Esophagus muscularis mucosa (tissue), 4 donors: ENCODE results near the gene MFF. TPM values are rescaled to one million over a fixed set of nuclear protein-coding genes. Genes with fewer than 3 reads are reported as not detected.

Source experiments
- DNase-seq: peaks from one replicate; pipeline ENCODE4 v3.0.0-alpha.2; 2017; ENCODE audit errors: extremely low spot score
- H3K27ac ChIP-seq, 4 donors: fragments of 200-600 bp; sonication (generic); replicated peaks in 1 of 4; 1 replicate in 3 of 4; 2 replicates in 1 of 4; pipeline ENCODE4 v1.5.1; 2016 to 2019; ENCODE audit warnings: mild to moderate bottlenecking in 1 of 4
- H3K27me3 ChIP-seq, 4 donors: fragments of 200-600 bp; sonication (generic); one replicate each; pipeline versions ENCODE4 v1.5.1 to v1.6.0; 2016 to 2019
- H3K36me3 ChIP-seq, 4 donors: fragments of 200-600 bp; sonication (generic); one replicate each; pipeline ENCODE4 v1.5.1; 2016 to 2019
- H3K4me1 ChIP-seq, 4 donors: fragments of 200-600 bp; sonication (generic); one replicate each; pipeline ENCODE4 v1.5.1; 2016 to 2019
- H3K4me3 ChIP-seq, 4 donors: fragments of 200-600 bp; sonication (generic); 1 replicate in 2 of 4; 2 replicates in 2 of 4; pipeline ENCODE4 v1.5.1; 2016 to 2019; ENCODE audit warnings: mild to moderate bottlenecking in 4 of 4, moderate library complexity in 1 of 4
- H3K9me3 ChIP-seq, 4 donors: fragments of 200-600 bp; sonication (generic); 1 replicate in 3 of 4; 2 replicates in 1 of 4; pipeline ENCODE4 v1.5.1; 2016 to 2019
- CTCF ChIP-seq, 3 experiments: fragments of 200-600 bp in 2 of 3; fragments of 450-650 bp in 1 of 3; sonication (generic) in 2 of 3; IDR thresholded peaks; one replicate each; pipeline ENCODE4 v1.5.1; 2017 to 2019; ENCODE audit warnings: antibody characterized with exemption in 3 of 3, mild to moderate bottlenecking in 2 of 3, moderate library complexity in 1 of 3
- EP300 ChIP-seq: sonication (generic); formaldehyde crosslinking; IDR thresholded peaks from one replicate; pipeline ENCODE4 v1.6.1; 2017; ENCODE audit warnings: antibody characterized with exemption
- POLR2A ChIP-seq: fragments of 450-650 bp; IDR thresholded peaks from one replicate; pipeline ENCODE4 v1.6.1; 2017; ENCODE audit warnings: antibody characterized with exemption, moderate library complexity, mild to moderate bottlenecking, low read depth
- POLR2AphosphoS5 ChIP-seq, 2 donors: sonication (generic); formaldehyde crosslinking; IDR thresholded peaks; one replicate each; pipeline ENCODE4 v1.6.1; 2017; ENCODE audit warnings: antibody characterized with exemption in 2 of 2
- WGBS: methylation state at CpG from one replicate; pipeline ENCODE4 v1.1.5; 2018; 5-methylcytosine and 5-hydroxymethylcytosine counted together
- intact Hi-C: fragments of 100-400 bp; cut with DNase I; formaldehyde crosslinking; loops from one replicate; pipeline ENCODE4 v1.15.1; 2023
- total RNA-seq, 4 donors: library from RNA; depleted of rRNA; stranded (reverse); fragments of >200 nt; gene quantifications; one replicate each; pipeline versions ENCODE4 v1.1.0 to v1.2.1, GENCODE V29; 2016

The MFF gene
- 100 to 1,000 TPM; 117 to 135 (median 125) TPM for total RNA-seq

DNA sequence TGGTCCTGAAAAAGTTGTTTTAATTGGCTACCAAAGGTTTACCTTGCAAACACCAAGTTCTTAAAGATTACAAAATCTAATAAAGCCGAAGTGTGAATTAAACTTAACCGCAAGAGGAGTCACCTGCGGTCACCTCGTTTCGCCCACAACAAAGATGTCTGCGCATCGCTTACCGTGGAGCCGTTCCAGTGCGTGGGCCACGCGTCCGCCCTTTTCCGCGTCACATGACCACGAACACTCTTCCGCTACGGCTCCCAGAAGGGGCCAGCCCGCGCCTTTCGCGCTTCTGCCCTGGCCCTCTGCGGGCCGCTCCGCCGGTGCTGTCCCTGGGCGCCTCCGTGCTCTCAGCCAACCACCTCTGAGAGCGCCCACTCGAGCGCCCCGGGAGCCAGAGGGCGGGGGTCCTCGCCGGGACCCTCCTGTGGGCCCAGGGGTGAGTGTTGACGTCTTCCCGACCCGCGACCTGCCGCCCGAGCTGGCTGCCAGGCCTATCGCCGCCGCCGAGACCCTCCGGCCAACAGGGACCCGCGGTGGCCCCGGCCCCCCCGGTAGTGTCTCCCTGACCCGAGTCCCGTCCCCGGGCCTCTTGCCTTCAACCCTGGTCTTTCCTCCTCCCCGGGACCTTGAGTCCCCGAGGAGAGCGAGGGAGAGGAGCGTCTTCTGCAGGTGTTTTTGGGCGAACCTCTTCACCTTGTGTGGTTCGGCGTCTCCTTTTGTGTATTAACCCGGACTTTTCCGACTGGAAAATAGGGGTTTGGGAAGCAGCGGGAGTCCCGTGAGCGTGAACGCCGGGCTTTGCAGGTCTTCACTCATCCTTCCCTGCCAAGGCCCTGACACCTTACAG, at the start of gene MFF:
TSS of gene MFF (plus strand) at position 257 of the 844 bp plus-strand sequence. CDS start 5,415 bp downstream, outside the sequence.
- peak; percentile 98 for DNase-seq
- Histone ChIP-seq H3K9me3 (no peaks in the 10 kb centered on the region), H3K36me3 (no peaks in the 10 kb centered on the region), H3K27ac (peak within 1 kb of the TSS; percentile 87 to 97 (median 92)), H3K27me3 (no peaks in the 10 kb centered on the region), H3K4me1 (peaks cover 19 to 33% (median 23%) of the 10 kb centered on the region in 4 donors), H3K4me3 (peak within 1 kb of the TSS; percentile 86 to 98 (median 93))
- WGBS = 0% methylated on average over 19 of the region's 67 CpGs
- TF ChIP-seq POLR2A = peak; percentile 60
- peak; percentile 95 to 97 for TF ChIP-seq POLR2AphosphoS5 (IDR thresholded peaks at IDR 0.05)
- TF ChIP-seq CTCF (IDR thresholded peaks at IDR 0.05) = peak; percentile 3 to 15 (median 12)
- TF ChIP-seq EP300 = no peak
- intact Hi-C loops = no loop called here

DNA sequence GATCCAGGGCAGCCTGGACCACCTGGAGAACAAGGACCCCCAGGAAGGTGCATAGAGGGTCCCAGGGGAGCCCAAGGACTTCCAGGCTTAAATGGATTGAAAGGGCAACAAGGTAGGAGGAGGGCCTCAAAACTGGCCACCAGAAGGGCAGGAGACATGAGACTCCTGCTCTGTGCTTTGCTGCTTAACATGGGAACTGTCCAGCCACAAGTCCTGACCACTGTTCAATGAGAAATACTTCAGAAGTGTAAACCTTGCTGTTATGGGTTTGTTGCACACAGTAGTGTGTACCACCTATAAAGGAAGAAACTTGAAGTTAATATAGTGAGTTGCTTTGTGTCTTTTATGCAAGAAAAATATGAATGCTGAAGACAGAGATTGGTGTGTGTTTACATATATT, 44.2 kb upstream of the MFF start:
- Histone ChIP-seq H3K4me1 (no peaks in the 10 kb centered on the region), H3K9me3 (no peaks in the 10 kb centered on the region), H3K4me3 (no peak overlapping the region), H3K27ac (no peak overlapping the region), H3K27me3 (no peaks in the 10 kb centered on the region), H3K36me3 (peaks cover 0 to 5% (median 0%) of the 10 kb centered on the region in 4 donors)
- no peak for DNase-seq
- intact Hi-C loops = no loop called here
- TF ChIP-seq POLR2A = no peak
- no peak for TF ChIP-seq POLR2AphosphoS5 (IDR thresholded peaks at IDR 0.05)
- TF ChIP-seq EP300 = no peak
- TF ChIP-seq CTCF (IDR thresholded peaks at IDR 0.05) = no peak

DNA sequence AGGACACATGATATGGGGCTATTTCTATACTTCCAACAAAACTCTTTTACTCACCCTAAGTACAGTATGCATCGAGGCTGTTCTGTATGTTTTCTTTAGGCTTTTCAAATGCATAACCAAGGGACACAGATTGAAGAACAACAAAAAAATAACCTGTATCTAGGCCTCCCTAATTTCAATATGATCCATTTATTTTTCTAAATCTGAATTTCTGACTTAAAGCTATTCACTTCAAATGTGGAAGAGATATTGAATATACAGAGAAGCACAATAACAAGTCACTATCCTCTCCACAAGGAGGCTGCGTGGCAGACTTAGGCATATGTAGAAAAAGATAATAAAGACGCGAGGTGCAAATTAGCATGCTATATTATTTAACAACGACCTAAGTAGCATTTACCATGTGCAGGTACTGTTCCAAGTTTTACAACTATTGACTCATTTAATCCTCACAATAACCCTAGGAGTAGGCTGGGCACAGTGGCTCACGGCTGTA, 39.3 kb upstream of the MFF start:
- 89% methylated on average over 6 of the region's 6 CpGs for WGBS
- no peak for DNase-seq
- Histone ChIP-seq H3K4me3 (no peak overlapping the region), H3K27me3 (no peaks in the 10 kb centered on the region), H3K36me3 (peaks cover 0 to 5% (median 0%) of the 10 kb centered on the region in 4 donors), H3K4me1 (no peaks in the 10 kb centered on the region), H3K9me3 (no peaks in the 10 kb centered on the region), H3K27ac (no peak overlapping the region)
- TF ChIP-seq POLR2AphosphoS5 (IDR thresholded peaks at IDR 0.05) (no peak), CTCF (IDR thresholded peaks at IDR 0.05) (no peak), EP300 (no peak), POLR2A (no peak)
- intact Hi-C loops = no loop called here

DNA sequence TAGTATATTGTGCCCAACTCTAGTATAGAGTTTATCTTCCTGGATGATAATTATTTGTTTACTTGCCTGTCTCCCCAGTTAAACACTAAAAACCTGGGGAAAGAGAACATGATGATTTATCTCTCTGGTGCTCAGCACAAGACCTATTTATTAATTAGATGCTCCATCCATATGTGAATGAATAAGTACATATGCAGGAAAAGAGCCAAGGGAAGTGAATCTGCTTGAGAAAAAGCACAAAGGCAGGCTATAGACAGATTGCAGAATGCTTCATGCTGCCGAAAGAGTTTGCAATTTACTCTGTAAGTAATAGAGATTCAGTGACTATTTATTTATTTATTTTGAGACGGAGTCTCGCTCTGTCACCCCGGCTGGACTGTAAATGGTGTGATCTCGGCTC, 37.3 kb upstream of the MFF start:
- Histone ChIP-seq H3K36me3 (peaks cover 0 to under 1% (median 0%) of the 10 kb centered on the region in 4 donors), H3K4me3 (no peak overlapping the region), H3K27ac (no peak overlapping the region), H3K4me1 (no peaks in the 10 kb centered on the region), H3K27me3 (no peaks in the 10 kb centered on the region), H3K9me3 (no peaks in the 10 kb centered on the region)
- intact Hi-C loops = no loop called here
- DNase-seq = no peak
- TF ChIP-seq EP300 = no peak
- 86% methylated on average over 5 of the region's 5 CpGs for WGBS

DNA sequence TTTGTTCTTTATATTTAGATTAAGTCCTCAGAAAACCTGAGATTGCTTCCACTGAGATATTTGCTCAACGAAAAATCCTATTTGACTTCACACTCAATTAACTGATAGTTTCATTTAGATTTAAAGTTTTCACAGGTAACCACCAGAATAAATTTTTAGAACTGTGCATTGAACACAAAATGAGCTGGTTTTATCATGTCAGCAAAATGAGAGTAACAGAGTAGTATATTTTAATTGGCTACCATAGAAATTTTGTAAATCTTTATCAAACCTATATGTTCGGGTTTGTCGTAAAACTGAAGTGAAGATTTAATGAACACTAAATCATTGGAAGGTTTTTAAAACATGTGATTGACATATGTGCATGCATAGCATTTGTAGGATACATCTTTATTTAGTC, 32.7 kb upstream of the MFF start:
- Histone ChIP-seq H3K4me3 (no peak overlapping the region), H3K27ac (no peak overlapping the region), H3K27me3 (no peaks in the 10 kb centered on the region), H3K36me3 (no peaks in the 10 kb centered on the region), H3K9me3 (no peaks in the 10 kb centered on the region), H3K4me1 (no peaks in the 10 kb centered on the region)
- WGBS = 72% methylated on average over 3 of the region's 3 CpGs
- intact Hi-C loops = no loop called here
- DNase-seq = no peak
- no peak for TF ChIP-seq EP300
- TF ChIP-seq POLR2AphosphoS5 (IDR thresholded peaks at IDR 0.05) = no peak
- TF ChIP-seq CTCF (IDR thresholded peaks at IDR 0.05) = no peak
- no peak for TF ChIP-seq POLR2A
